22Rv1 (cell line): ENCODE data around the gene DRAXIN.
A peak's percentile ranks its signal among the peaks of the same experiment; 100 is the strongest.

Source experiments
- H3K27ac ChIP-seq: fragments of 450-650 bp; 2 replicates; pipeline ENCODE4 v1.5.1; 2017
- CTCF ChIP-seq: fragments of 450-650 bp; IDR thresholded peaks from 2 replicates; pipeline ENCODE4 v1.5.1; 2017; ENCODE audit warnings: mild to moderate bottlenecking
- ZFX ChIP-seq: fragments of 450-650 bp; IDR thresholded peaks from 2 replicates; pipeline ENCODE4 v1.6.1; 2017; ENCODE audit warnings: antibody characterized with exemption, borderline replicate concordance

DRAXIN gene

GRCh38 chr1:11703357-11704193 lies 12.1 kb downstream of the DRAXIN start:
- H3K27ac ChIP-seq, result no peak overlapping the region
- no peak for TF ChIP-seq ZFX
- no peak for TF ChIP-seq CTCF

GRCh38 chr1:11704194-11704529 lies 12.7 kb downstream of the DRAXIN start:
- H3K27ac ChIP-seq, result no peak overlapping the region
- no peak for TF ChIP-seq CTCF
- no peak for TF ChIP-seq ZFX

- TF ChIP-seq CTCF (no peak), ZFX (no peak)
- H3K27ac ChIP-seq, result no peak overlapping the region
Measured at GRCh38 chr1:11704691-11705475, 13.4 kb downstream of the DRAXIN start.

- TF ChIP-seq CTCF (no peak), ZFX (no peak)
- H3K27ac ChIP-seq, result no peak overlapping the region
Measured at GRCh38 chr1:11705596-11705995, 14.1 kb downstream of the DRAXIN start.

GRCh38 chr1:11706292-11706691 lies 14.8 kb downstream of the DRAXIN start:
- no peak for TF ChIP-seq CTCF
- no peak for TF ChIP-seq ZFX
- H3K27ac ChIP-seq, result no peak overlapping the region

GRCh38 chr1:11707621-11708276 lies 16.2 kb downstream of the DRAXIN start:
- H3K27ac ChIP-seq, result peak overlapping the region; percentile 45
- peak; percentile 11; the same call in 1 of the 2 replicates for TF ChIP-seq CTCF
- no peak for TF ChIP-seq ZFX
